ENCODE measurements around the gene CALU.

CALU gene

GRCh38 chr7:128752251-128752650, 13.1 kb downstream of the CALU start:
- no peak for DNase-seq (ENCODE audit: low read depth)

GRCh38 chr7:128755075-128755818, 16.1 kb downstream of the CALU start:
- no peak for DNase-seq (ENCODE audit: low read depth)

GRCh38 chr7:128755819-128756476, 16.8 kb downstream of the CALU start:
- DNase-seq (ENCODE audit: low read depth), result no peak

DNA sequence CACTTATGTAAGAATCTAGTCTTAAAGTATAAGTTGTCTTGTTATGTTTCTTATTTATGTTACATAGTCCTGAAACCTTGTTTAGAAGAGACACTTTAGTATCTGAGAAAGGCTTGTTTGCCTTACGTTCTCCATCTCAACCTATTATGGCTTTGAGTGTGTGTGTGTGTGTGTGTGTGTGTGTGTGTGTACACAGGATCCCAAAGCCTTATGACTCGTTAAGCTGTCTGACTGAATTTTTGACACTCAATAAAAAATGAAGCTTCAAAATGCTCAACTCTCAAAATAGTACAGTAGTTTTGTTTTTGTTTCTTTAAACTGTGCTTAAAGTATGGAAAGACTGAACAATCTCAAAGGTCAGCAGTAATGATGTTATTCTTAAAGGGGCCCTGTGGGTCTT, 18.0 kb downstream of the CALU start:
- no peak for DNase-seq (ENCODE audit: low read depth)

- DNase-seq (ENCODE audit: low read depth), result no peak
Measured at GRCh38 chr7:128758553-128758952, 19.4 kb downstream of the CALU start.

DNA sequence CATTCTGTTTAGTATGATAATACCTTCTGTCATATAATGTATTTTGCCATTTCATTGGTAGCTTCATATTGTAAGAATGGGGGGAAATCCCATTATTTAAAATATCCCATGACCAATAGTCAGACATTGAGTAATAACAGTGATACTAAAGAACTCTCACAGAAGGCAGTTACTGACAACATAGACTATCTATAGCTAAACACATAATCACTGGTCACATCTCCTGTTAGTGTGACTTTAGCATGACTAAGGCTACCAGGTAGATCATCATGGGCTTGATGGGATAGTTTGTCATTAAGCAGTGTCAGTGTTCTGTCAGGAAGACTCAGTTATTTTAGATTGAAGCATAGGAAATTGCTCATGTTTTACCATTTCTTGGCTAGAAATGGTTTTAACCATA, 20.1 kb downstream of the CALU start:
- DNase-seq (ENCODE audit: low read depth), result no peak

DNA sequence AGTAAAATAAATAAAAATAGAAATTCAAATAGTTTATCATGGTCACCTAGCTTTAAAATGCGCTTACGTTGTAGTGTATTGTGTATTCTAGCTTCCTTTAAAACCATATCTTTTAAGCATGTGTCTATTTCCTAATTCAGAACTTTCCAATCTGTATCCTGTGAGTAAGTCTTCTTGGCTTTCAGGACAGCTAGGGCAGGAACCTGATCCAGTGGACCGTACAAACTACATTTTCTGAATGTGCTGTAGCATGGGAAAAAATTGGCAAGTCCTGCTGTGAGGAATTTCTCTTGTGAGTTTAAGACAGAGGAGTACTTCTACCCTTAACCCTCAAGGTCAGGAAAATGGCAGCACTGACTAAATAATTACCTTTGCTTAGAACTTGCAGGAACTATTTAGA, 24.4 kb downstream of the CALU start:
- DNase-seq (ENCODE audit: low read depth), result no peak

DNA sequence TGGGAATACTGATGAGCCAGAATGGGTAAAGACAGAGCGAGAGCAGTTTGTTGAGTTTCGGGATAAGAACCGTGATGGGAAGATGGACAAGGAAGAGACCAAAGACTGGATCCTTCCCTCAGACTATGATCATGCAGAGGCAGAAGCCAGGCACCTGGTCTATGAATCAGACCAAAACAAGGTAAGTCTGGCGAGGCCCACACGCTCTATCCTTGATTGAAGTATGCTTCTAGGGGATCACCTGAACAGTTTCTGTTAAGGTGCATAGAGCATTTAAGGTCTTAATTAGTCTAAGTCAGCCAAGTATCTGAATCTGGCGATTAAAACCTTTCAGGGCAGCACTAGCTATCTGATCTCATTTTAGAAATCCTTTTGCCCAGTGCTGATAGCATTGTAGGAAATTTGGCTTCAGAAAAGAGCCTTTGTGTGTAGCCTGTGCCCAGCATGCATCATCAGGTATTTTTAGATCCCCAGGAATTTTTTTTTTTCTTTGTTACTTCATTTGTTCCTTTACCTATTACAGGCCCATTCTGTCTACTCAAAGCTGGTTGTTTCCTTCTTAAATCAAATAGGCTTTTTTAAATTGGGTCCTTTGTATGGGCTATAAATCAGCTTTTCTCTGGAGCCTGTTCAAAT, 28.4 kb downstream of the CALU start:
- DNase-seq (ENCODE audit: low read depth), result no peak

DNA sequence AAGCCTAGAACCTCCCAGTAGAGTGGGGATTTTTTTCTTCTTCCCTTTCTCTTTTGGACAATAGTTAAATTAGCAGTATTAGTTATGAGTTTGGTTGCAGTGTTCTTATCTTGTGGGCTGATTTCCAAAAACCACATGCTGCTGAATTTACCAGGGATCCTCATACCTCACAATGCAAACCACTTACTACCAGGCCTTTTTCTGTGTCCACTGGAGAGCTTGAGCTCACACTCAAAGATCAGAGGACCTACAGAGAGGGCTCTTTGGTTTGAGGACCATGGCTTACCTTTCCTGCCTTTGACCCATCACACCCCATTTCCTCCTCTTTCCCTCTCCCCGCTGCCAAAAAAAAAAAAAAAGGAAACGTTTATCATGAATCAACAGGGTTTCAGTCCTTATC, 31.1 kb downstream of the CALU start:
- DNase-seq (ENCODE audit: low read depth), result no peak

- no peak for DNase-seq (ENCODE audit: low read depth)
Measured at GRCh38 chr7:128773604-128774003, 34.4 kb downstream of the CALU start.

- DNase-seq (ENCODE audit: low read depth), result no peak
Measured at GRCh38 chr7:128774029-128774689, 35.0 kb downstream of the CALU start.

DNA sequence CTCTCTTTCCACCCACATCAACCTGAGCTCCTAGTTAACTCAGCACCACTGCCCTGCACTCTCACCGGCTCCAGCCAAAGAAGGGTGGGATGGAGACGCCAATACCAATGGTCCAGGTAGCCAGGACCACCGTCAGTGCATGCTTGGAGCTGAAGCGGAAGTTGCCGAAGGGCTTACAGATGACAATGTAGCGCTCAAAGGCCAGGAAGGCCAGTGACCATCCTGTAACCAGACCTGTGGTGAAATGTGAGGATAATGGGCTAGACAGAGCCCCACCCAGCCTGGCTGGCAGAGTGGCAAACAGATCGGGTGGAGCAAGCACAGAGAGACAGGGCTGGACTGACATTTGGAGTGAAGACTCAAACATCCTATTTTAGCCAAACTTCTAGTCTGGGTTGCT, 35.8 kb downstream of the CALU start:
- DNase-seq (ENCODE audit: low read depth), result no peak

GRCh38 chr7:128775744-128776474, 36.8 kb downstream of the CALU start, which contains the start of gene OPN1SW:
Gene OPN1SW (minus strand): TSS chr7:128775794. CDS start chr7:128775781, 13 bp downstream.
- no peak for DNase-seq (ENCODE audit: low read depth)

DNA sequence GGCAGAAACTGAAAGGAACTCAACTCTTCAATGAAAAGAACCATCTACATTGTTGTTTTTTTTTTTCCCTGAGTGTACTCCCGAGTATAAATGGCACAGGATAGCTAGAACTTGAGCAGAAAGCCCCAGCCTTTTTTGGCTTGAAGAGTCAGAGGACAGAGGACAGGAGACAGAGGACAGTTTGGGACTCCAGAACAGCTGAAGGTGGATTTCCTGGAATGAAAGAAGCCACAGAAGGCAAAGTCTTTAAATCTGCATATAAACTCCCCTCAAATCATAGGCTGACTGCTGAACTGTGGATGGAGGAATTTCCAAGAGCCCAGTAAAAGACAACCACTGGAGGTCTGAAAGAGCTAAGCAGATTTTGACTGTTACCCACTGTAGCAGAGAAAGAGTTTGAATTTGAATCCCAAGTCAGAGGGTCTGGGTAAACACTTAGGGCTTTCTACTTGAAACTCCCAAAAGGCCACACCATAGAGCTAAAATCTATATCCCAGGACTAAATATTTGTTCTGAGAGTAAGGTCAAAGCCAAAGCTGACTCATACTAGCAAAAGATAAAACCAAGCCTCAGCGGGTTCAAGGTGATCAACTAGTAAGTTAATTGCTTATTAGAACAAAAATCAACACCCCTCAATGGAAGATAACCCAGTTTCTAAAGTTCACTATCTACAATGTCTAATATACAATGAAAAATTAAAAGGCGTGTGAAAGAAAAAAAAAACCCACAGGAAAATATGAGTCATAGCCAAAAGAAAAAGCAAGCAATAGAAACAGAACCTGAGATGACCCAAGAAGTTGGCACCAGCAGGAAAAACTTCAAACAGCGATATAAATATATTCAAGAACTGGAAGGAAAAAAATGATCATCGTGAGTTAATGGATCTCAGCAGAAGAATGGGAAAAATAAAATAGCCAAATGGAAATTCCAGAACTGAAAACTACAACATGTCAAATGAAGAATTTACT, 38.3 kb downstream of the CALU start:
- no peak for DNase-seq (ENCODE audit: low read depth)

GRCh38 chr7:128778946-128779345, 39.8 kb downstream of the CALU start:
- no peak for DNase-seq (ENCODE audit: low read depth)

DNA sequence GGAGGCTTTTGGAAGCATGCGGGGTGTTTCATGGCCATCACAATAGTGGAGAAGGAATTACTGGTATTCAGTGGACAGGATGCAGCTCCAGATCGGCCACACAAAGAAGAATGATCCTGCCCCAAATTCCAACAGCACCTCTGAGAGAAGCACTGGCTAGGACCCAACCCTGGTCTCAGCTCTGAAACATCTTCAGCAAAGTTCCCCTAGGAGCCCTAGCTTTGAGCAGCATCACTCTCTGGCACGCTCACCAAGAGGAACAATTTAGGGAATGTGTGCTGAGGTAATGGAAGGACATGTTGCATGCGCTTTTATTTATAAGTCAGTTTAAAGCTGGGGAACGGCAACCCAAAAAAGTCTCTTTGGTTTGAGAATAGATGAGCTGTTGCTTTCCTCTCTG, 42.0 kb downstream of the CALU start:
- no peak for DNase-seq (ENCODE audit: low read depth)

GRCh38 chr7:128781851-128782250, 42.7 kb downstream of the CALU start:
- no peak for DNase-seq (ENCODE audit: low read depth)

- DNase-seq (ENCODE audit: low read depth), result no peak
Measured at GRCh38 chr7:128783143-128783861, 44.1 kb downstream of the CALU start.

DNA sequence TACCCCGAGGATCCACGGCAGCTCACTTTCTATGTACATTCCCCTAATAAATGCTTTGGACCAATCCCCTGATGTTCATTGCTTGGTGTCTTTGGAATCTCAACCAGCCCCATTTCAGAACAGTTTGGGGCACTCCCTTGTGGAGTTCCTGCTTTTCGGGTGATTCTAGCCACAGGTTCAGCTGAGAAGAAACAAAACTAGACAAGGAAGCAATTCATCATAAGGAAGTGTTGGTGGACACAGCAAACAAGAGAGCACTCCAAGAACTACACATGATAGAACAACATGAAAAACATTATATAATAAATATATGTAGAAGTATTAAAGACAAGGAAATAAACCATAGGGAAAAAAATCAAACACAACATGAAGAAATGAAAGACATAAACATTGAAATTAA, 46.6 kb downstream of the CALU start:
- DNase-seq (ENCODE audit: low read depth), result no peak

Measured in T-helper 22 cell (primary cell).